GM21526 (cell line): ENCODE measurements around the gene FUOM.
"Not testable (repeated sequence)": the region's sequence is repeated elsewhere in the genome, so short reads cannot be mapped to it uniquely, and the experiment has no call there.

Experiments
- ATAC-seq: cut with Tn5 transposase; IDR thresholded peaks from one replicate; pipeline ENCODE4 v1.9.1; 2021; ENCODE audit warnings: moderate library complexity; ENCODE audit not compliant: unreplicated experiment, low FRiP score

FUOM gene

DNA sequence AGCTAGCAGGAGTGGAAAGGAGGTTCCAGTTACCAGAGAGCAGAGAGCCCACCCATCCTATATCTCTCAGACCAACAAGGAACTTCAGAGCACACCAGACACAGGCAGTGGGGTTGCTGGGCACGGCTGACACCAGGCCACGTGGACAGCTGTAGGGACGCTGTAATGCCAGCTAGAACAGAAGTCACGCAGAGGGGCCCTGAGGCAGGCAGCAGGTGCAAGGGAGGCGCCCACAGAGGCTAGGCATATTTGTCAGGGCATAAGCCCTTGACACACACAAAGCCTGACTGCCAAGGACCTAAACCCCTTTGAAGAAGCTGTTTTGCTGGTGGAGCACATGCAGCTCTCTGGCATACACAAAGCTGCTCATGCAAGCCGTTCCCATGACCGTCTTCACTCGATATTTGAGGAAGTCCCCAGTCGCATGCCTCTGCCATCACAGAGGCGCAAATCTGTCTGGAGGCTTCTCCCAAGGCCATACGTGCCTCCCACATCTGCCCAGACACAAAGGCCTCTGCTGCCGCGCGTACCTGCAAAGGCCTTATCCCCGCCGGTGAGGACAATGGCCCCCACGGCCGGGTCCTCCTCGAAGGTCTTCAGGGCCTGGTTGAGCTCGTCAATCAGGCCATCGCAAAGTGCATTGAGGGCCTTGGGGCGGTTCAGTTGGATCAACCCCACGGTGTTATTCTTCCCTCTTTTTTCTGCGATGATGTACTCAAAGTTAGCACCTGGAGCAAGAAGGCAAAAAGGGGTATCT lies 12.4 kb upstream of the FUOM start:
- no peak for ATAC-seq

DNA sequence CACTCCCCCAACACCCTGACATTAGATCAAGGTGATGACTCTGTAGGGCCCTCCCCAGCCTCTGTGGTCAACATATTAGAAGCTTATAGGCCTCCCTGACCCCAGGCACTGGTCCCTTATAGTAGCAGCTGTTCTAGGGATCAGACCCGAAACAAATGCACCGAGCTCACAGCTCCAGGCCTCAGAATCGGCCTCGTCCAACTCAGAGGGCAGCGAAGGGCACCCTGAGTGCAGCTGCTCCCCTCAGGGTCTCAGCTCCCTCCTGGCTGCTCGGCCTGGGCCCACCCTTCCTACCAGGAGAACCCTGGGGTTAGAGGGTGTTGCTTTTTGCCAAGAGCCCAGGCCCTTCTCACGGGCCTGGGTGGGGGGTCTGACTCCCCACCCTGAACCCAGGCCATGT lies 10.3 kb upstream of the FUOM start:
- ATAC-seq = no peak

- not testable (repeated sequence) for ATAC-seq
Observed at GRCh38 chr10:133367461-133367860, 9.6 kb upstream of the FUOM start.

DNA sequence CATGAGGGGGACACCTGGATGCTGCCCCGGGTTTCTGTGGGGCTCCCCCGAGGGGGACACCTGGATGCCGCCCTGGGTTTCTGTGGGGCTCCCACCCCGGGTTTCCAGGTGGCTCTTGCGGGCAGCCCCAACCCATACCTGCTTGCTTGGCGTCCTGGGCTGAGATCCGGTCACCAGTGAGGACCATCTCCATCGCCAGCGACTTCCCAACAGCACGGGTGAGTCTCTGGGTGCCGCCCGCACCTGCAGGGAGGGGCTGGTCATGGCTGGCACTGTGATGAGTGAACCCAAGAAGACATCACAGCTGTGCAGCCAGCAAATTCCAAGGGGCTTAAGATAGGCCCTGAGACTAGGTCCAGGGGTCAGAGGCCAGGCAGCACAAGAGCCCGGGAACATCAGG lies 8.9 kb upstream of the FUOM start:
- no peak for ATAC-seq

DNA sequence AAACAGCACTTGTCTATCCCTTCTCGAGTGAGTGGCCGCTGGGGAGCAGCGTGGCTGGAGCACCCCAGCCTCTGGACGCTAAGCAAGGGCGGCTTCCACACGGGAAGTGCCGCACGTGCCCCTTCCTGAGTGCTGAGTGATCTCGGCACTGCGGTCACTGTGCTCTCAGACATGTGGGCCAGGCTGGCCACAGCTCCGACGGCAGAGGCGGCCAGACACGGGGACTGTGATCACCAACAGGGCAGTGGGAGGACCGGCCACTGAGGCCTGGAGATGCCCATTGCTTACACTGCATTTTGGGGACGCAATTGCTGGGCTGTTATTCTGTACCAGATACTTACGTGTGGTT lies 8.3 kb upstream of the FUOM start:
- no peak for ATAC-seq

GRCh38 chr10:133365461-133366129 lies 7.8 kb upstream of the FUOM start:
- ATAC-seq = no peak

GRCh38 chr10:133364645-133365431 lies 7.0 kb upstream of the FUOM start:
- no peak for ATAC-seq

- ATAC-seq = no peak
Observed at GRCh38 chr10:133362846-133363245, 5.0 kb upstream of the FUOM start.

DNA sequence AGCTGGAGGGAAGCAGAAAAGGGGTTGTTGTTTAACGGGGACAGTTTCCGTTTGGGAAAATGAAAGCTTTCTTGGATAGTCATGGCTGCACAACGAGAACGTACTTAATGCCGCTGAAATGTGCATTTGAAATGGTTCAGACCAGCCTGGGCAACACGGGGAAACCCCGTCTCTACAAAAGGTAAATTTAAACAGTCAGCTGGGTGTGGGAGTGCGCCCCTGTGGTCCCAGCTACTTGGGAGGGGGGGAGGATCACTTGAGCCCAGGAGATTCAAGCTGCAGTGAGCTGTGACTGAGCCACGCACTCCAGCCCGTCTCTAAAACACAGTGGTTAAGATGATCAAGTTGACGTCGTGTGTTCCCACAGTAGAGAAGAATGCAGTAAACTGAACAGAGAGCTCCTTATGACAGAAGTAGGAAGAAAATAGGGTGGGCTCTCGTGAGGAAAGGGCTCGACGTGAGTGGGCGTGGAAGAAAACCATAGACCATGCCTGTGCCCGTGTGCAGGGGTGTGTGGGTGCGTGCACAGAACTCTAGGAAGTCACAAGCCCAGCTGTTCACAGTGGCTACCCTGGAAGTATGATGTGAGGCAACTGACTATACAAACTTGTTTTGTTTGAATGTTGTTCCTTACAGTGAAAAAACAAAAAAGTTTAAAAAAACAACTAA lies 4.1 kb upstream of the FUOM start:
- no peak for ATAC-seq

DNA sequence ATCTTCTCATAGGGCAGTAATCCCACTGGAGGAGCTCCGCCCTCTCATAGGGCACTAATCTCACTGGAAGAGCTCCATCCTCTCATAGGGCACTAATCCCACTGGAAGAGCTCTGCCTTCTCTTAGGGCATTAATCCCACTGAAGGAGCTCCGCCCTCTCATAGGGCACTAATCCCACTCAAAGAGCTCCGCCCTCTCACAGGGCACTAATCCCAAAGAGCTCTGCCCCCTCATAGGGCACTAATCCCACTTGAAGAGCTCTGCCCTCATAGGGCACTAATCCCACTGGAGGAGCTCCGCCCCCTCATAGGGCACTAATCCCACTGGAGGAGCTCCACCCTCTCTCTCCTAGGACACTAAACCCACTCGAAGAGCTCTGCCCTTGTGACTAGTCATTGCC lies 3.4 kb upstream of the FUOM start:
- ATAC-seq = no peak

GRCh38 chr10:133359972-133360610 lies 2.3 kb upstream of the FUOM start:
- no peak for ATAC-seq

- no peak for ATAC-seq
Observed at GRCh38 chr10:133359554-133359971, 1.7 kb upstream of the FUOM start.

DNA sequence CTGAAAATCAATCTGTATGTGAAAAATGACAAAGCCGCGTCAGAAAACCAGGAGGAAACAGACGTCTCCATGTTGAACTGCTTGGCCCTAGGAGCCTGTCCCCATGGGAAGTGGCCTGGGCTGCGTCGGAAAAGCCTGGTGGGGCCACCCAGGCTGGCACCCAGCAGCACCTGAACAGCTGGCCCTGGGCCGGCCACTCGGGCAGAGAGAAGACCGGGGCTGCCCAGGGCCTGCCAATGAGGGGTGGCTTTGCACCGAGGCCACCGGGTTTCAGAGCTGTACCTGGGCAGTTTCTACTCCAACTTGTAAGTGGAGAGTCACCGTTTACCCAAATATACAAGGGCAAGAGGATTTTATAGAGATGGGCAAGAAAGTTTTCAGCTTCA lies 1.1 kb upstream of the FUOM start:
- ATAC-seq = no peak

DNA sequence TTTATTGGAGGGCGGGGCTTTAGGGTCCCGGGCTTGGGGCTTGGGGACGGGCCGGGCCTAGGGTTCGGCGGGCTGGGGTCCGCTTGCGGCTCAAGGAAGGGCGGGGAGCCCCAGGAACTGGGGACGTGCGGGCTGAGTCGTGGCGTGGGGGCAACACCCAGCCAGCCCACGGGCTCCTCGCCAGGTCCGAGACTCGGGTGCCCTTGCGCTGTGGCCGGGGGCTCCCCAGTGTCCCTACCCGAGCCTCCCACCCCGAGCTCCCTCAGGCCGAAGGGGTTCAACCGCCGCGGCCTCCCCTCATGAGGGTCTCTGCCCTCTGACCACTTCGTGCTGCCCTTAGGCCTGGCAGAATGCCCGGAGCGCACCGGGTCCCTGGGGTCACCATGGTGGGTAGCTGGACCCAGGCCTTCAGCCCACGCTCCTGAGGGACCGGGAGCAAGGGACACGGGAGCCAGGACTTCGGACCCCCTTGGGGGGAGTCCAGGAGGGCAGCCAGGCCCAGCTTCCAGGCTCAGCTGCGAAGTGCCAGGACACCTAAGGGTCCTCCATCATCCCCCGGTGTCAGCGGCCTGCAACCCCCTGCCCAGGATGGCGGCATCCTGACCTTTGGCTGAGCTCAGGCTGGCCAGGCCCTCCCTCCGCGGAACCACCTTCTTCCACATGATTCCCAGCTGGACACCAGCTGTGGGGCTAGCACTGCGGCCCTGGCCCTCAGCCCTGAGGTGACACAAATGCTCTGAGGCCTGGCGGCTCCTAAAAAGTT lies 524 bp upstream of the FUOM start:
- ATAC-seq = no peak

DNA sequence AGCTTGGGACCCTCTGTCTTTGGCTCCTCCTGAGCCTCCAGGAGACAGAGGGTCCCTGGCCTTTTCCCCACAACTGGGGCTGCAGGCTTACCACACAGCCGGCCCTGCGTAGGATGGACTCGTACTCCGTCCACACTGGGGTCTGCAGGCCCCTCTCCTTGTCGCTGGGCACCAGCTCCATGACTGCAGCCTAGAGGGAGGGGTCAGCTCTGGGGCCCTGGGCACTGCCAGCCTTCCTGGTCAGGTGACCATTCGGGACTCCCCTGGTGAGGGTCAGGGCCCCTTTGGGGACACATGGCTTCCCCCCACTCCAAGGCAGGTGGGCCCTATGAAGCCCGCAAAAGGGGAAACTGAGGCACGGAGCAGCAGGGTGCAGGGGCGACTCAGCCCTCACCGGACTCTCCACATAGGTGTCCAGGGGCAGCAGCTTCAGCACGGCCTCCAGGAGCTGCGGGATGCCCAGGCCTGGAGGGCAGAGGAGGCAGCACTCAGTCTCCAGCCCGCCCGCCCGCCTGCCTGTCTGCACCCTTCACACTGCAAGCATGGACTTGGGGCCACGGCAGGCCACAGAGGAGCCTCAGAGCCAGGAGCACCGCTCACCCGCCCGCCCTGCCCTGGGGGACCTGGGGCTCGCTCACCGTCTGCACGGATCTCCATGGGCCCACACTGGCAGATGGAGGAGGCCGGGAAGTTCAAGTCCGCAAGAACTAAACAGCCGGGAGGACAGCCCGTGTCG lies 1.1 kb downstream of the FUOM start:
- ATAC-seq = no peak

GRCh38 chr10:133355991-133356390 lies 1.8 kb downstream of the FUOM start:
- ATAC-seq = no peak

- ATAC-seq = no peak
Observed at GRCh38 chr10:133355266-133355665, 2.6 kb downstream of the FUOM start.

DNA sequence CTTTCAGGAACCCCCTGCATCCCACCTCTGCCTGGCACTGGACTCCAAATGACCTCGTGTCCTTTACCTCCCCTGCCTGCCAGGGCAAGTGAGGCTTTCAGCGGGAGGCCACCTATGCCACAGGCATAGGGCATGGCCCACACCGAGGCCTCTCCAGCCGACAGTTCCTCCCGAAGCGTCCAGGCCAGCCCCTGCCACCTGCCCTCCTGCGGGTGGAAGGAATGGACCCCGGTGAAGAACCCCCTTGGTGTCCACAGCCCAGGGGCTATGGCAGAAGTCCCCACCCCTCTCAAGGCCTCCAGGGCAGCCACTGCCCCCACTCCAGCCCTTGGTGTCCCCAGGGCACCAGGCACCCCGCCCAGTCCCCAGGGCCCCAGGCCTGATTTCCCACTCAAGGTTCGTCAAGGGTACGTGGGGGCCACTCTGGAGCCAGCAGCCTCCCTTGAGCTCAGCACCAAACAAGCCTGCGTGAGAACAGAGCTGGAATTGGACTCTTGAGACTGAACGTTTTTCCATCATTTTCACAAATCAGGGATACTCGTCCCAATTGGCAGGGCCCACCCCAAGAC lies 3.1 kb downstream of the FUOM start:
- ATAC-seq = no peak
